EL (cell line): ENCODE measurements around the gene SHB.

Source experiments
- DNase-seq: peaks from one replicate; pipeline ENCODE4 v3.0.0-alpha.2; 2016

SHB gene

GRCh38 chr9:38003946-38004808, 64.8 kb downstream of the SHB start:
- DNase-seq = no peak

- no peak for DNase-seq
These were observed 65.8 kb downstream of the SHB start for GRCh38 chr9:38003230-38003629.

- DNase-seq = no peak
These were observed 67.6 kb downstream of the SHB start for GRCh38 chr9:38001430-38001829.

- no peak for DNase-seq
These were observed 68.3 kb downstream of the SHB start for GRCh38 chr9:38000735-38001134.

GRCh38 chr9:38000332-38000731, 68.7 kb downstream of the SHB start:
- DNase-seq = no peak

GRCh38 chr9:37999588-38000189, 69.3 kb downstream of the SHB start:
- peak; percentile 73 for DNase-seq

GRCh38 chr9:37998881-37999587, 70.0 kb downstream of the SHB start:
- peak; percentile 62 for DNase-seq

- no peak for DNase-seq
These were observed 71.2 kb downstream of the SHB start for GRCh38 chr9:37997636-37998374.

- DNase-seq = no peak
These were observed 72.2 kb downstream of the SHB start for GRCh38 chr9:37996819-37997217.

- no peak for DNase-seq
These were observed 72.8 kb downstream of the SHB start for GRCh38 chr9:37995961-37996818.

GRCh38 chr9:37995348-37995737, 73.7 kb downstream of the SHB start:
- DNase-seq = no peak

- peak; percentile 78 for DNase-seq
These were observed 74.2 kb downstream of the SHB start for GRCh38 chr9:37994639-37995347.

GRCh38 chr9:37992924-37993349, 76.1 kb downstream of the SHB start:
- no peak for DNase-seq

- no peak for DNase-seq
These were observed 78.5 kb downstream of the SHB start for GRCh38 chr9:37990404-37991015.

- DNase-seq = no peak
These were observed 79.3 kb downstream of the SHB start for GRCh38 chr9:37989701-37990100.

GRCh38 chr9:37988602-37989001, 80.4 kb downstream of the SHB start:
- no peak for DNase-seq

- no peak for DNase-seq
These were observed 81.0 kb downstream of the SHB start for GRCh38 chr9:37988041-37988440.

GRCh38 chr9:37987467-37987981, 81.5 kb downstream of the SHB start:
- no peak for DNase-seq

- DNase-seq = no peak
These were observed 82.2 kb downstream of the SHB start for GRCh38 chr9:37986771-37987258.

GRCh38 chr9:37986001-37986400, 83.0 kb downstream of the SHB start:
- no peak for DNase-seq
